H1 (cell line): ENCODE measurements around the gene PRCD. TPM values are rescaled to one million over a fixed set of nuclear protein-coding genes. Genes with fewer than 3 reads are reported as not detected.

Source experiments
- CREB1 ChIP-seq: IDR thresholded peaks from 2 replicates; pipeline ENCODE4 v1.6.1; 2012; ENCODE audit warnings: inconsistent platforms
- FOSL1 ChIP-seq: IDR thresholded peaks from 2 replicates; pipeline ENCODE4 v1.6.1; 2011; ENCODE audit warnings: mild to moderate bottlenecking, low read depth, low read length, moderate library complexity; ENCODE audit not compliant: insufficient read depth
- JUN ChIP-seq: IDR thresholded peaks from 2 replicates; pipeline ENCODE4 v1.6.1; 2011; ENCODE audit warnings: low read depth, mild to moderate bottlenecking, improper control_type of control experiment, low read length
- POU5F1 ChIP-seq: IDR thresholded peaks from 2 replicates; pipeline ENCODE4 v1.6.1; 2011; ENCODE audit warnings: low read depth, mild to moderate bottlenecking, low read length, moderate library complexity
- SIRT6 ChIP-seq: IDR thresholded peaks from one replicate; pipeline ENCODE4 v1.7.1; 2012; ENCODE audit warnings: low read length, inconsistent platforms
- TEAD4 ChIP-seq: IDR thresholded peaks from 2 replicates; pipeline ENCODE4 v1.6.1; 2012; ENCODE audit warnings: low read depth, low read length, inconsistent platforms, mixed read lengths
- polyA plus RNA-seq, 7 experiments: library from polyadenylated mRNA; depleted of rRNA in 3 of 7; stranded (reverse) in 5 of 7; unstranded in 2 of 7; fragments of >200 nt in 5 of 7; fragments of 200-250 nt in 2 of 7; gene quantifications; 1 replicate in 5 of 7; 2 replicates in 1 of 7; 4 replicates in 1 of 7; pipeline versions ENCODE4 v1.2.1 to v1.2.3, GENCODE V29; 2011 to 2013; ENCODE audit warnings: missing spikeins in 2 of 7, mixed read lengths in 2 of 7
- total RNA-seq: library from RNA; stranded (reverse); fragmentation: NEBNext Ultra II Directional; extraction: Animal tissue kit (Norgen Biotek cat#: 25700); gene quantifications from 2 replicates; pipeline ENCODE4 v1.2.1, GENCODE V29; 2021

Gene PRCD
- total and polyA plus RNA-seq, 2 of the 8 experiments (the other 6 are each of a cell fraction or from before 2014, with no cell fraction given), result 0.77 to 2.1 TPM

- TF ChIP-seq JUN, result no peak
- no peak for TF ChIP-seq TEAD4
- TF ChIP-seq SIRT6, result no peak
- TF ChIP-seq CREB1, result no peak
- no peak for TF ChIP-seq POU5F1
- TF ChIP-seq FOSL1, result no peak
Measured at GRCh38 chr17:76560877-76561221, 21.0 kb downstream of the PRCD start (continued).
